Stimulated activated CD4-positive, alpha-beta T cell treated with anti-CD3 and anti-CD28 coated beads, Interleukin-4, amount 100 ng/mL, for 1 hour (primary cell): ENCODE measurements around the gene EFCAB14.
"Not testable (repeated sequence)": the region's sequence is repeated elsewhere in the genome, so short reads cannot be mapped to it uniquely, and the experiment has no call there.

Experiments used
- DNase-seq: peaks from one replicate; pipeline ENCODE4 v3.0.0-alpha.2; 2020

Gene EFCAB14

GRCh38 chr1:46682064-46682463 lies 36.9 kb downstream of the EFCAB14 start:
- DNase-seq = no peak

- DNase-seq = no peak
Observed at GRCh38 chr1:46681333-46682034, 37.4 kb downstream of the EFCAB14 start.

- no peak for DNase-seq
Observed at GRCh38 chr1:46679789-46680573, 38.9 kb downstream of the EFCAB14 start.

DNA sequence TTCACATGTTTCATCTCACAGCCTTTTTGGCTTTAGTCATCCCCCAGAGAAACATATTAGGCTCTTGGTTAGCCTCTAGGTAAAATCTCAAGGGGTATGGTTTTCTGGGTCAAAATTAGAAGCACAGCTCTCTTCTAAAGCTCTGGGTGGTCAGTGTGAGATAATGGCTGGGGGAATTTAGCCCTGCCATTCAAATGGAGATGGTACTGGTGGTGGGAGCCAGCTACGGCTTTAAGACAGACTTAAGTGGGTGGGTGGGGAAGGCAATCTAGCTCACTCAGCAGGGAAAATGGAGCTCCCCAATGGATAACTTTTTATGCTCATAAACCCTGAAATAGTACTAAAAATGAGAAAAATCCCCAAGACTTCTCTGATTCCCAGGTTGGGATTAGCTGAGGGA lies 41.6 kb downstream of the EFCAB14 start:
- no peak for DNase-seq

DNA sequence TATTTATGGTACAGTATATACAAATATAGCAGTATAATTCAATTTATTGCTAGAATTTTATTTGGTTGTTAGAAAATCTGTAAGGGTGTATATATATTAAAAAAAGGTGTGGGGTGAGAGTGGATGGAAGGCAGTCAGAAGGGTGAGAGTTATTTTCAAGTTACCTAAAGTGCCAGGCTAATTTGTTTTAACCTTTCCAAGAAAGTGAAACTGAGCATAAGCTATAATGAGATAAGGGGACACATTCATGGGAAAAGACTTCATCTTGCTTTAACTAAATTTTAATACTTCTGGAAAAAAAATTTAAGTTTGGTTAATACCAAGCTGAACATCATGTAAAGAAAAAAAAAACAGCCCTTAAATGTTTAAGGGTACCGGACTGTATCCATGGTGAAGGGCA lies 42.4 kb downstream of the EFCAB14 start:
- no peak for DNase-seq

DNA sequence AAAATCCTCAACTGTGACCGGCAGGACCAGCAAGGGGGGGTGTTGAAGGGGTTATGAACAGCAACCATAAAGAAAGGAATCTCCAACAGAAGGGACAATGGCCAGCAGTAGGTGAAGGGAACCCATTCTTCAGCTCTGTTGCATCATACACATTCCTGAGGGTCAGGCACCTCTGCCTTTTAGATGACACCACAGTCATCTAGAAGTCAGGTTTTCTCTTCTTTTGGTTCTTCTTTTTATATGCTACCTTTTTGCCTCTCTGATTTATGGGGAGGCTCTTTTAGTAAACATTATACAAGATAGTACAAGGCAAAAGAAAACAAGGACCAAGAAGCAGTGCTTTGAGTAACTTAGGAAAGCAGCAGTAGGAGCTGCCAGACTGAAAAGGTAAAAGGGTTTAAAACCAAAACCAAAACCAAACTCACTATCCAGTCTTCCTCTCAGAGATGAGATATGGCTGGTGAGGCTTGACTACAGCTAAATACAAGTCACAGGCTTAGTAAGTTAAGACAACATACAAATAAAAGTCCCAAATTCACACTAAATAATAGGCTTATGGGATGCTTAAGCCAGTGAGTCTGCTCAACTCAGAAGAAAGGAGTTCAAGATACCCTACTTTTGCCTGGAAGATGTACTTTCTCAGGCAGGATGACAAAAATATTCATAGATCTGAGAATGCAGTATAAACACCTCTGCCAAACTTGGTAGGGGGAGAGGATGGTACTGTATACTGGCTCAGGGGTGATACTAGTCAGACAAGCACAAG lies 43.2 kb downstream of the EFCAB14 start:
- no peak for DNase-seq

DNA sequence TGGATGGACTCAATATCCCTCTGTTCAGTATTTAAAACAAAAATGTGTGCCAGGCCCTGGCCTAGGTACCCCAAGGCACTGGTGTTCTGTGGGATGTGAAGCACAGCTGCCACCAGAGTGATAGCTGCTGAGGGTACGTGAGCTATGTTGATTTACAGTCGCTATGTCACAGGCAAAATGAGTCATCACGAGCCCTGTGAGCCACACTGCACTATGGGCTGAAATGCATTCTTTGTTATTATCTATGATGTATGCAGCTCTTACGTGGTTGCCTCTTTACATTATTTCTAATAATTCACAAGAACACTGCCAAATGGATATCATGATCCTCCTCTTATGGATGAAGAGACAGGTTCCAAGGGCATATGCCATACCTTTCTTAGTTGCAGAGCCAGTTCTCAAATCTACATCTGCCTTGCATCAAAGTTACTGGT lies 45.1 kb downstream of the EFCAB14 start:
- DNase-seq = no peak

GRCh38 chr1:46672696-46673095 lies 46.2 kb downstream of the EFCAB14 start:
- DNase-seq = no peak

- no peak for DNase-seq
Observed at GRCh38 chr1:46671554-46671953, 47.4 kb downstream of the EFCAB14 start, which contains the start of gene TEX38. TEX38 (plus strand) TSS chr1:46671854; CDS start chr1:46671935, 81 bp downstream.

DNA sequence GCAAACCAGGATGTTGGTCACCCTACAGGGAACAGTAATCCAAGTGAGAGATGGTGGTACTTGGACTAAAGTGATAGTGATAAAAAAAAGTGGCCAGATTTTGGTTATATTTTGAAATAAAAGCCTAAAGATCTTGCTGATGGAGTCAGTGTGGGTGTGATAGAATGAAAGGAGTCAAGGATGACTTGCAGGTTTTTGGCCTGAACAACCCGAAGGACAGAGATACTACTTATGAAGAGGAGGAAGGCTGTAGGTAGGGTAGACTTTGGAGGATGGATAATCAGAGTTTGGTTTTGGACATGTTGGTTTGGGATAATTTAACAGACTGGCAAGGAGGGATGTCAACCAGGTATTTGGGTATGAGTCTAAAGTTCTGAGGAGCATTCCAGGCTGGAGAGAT lies 48.8 kb downstream of the EFCAB14 start:
- no peak for DNase-seq

GRCh38 chr1:46667782-46668760 lies 50.8 kb downstream of the EFCAB14 start, which contains the start of gene ATPAF1:
ATPAF1 (minus strand) TSS chr1:46668364; CDS start chr1:46668322, 42 bp downstream.
- peak; percentile 67 for DNase-seq

GRCh38 chr1:46665983-46666382 lies 52.9 kb downstream of the EFCAB14 start:
- DNase-seq = no peak

- DNase-seq = not testable (repeated sequence)
Observed at GRCh38 chr1:46662919-46663318, 56.0 kb downstream of the EFCAB14 start.

GRCh38 chr1:46660116-46660515 lies 58.8 kb downstream of the EFCAB14 start:
- not testable (repeated sequence) for DNase-seq

DNA sequence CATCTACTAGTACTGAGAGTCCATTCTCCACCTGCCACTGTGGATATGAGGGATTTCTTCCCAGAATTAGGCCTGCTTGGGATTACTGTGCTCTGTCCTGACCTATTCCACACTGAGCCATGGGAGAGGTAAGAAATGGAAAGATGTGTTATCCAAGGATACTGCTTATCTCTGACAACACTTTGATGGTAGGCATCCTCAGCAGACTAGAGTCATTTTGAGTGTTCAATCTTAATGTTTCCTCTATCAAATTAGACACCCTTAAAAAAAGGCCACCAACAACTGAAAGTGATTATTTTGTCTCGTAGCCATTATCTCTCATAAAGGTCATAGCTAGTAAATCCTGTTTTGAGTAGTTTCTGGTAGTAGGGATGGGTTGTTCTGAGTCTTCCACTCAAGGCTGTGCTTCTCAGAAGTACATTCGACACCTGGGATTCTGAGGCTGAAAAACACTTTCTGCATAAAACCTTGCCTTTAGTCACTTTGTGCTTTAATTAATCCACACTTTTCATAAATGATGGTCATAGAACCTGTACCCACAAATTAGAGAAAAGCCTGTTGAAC lies 59.5 kb downstream of the EFCAB14 start:
- DNase-seq = no peak

GRCh38 chr1:46657775-46658174 lies 61.1 kb downstream of the EFCAB14 start:
- DNase-seq = no peak

DNA sequence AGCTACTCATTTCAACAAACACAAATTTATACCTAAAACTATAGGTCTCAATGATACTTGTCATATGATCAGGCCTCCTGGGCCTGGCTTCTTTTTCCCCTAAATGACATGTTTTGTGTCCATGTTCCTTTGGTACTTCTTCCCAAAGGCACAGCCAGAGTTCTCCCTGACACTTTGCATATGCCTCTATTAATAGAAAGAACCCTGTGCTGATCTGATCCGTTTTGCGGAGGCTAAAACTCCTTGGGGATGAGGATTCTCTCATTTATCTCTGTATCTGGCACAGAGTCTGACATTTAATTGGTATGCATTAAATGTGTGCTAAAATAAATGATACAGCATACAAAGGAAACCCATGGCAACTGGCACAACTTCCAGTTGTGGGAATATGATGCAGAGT lies 62.3 kb downstream of the EFCAB14 start:
- DNase-seq = no peak

- DNase-seq = no peak
Observed at GRCh38 chr1:46655848-46656247, 63.1 kb downstream of the EFCAB14 start.

DNA sequence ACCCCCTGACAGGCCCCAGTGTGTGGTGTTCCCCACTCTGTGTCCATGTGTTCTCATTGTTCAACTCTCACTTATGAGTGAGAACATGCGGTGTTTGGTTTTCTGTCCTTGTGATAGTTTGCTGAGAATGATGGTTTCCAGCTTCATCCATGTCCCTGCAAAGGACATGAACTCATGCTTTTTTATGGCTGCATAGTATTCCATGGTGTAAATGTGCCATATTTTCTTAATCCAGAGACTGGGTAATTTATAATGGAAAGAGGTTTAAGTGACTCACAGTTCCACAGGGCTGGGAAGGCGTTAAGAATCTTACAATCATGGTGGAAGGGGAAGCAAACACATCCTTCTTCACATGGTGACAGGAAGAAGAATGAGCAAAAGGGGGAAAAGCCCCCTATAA lies 64.2 kb downstream of the EFCAB14 start:
- not testable (repeated sequence) for DNase-seq

GRCh38 chr1:46654012-46654411 lies 64.9 kb downstream of the EFCAB14 start:
- no peak for DNase-seq

GRCh38 chr1:46653405-46653958 lies 65.4 kb downstream of the EFCAB14 start:
- no peak for DNase-seq
